GF-D8 (cell line): ENCODE measurements around the gene ZNF615.
A peak's percentile ranks its signal among the peaks of the same experiment; 100 is the strongest.
"Not testable (repeated sequence)": the region's sequence is repeated elsewhere in the genome, so short reads cannot be mapped to it uniquely, and the experiment has no call there.

Experiments
- DNase-seq: peaks from one replicate; lab custom pipeline; 2025; lab: John Stamatoyannopoulos, UW

ZNF615 gene

DNA sequence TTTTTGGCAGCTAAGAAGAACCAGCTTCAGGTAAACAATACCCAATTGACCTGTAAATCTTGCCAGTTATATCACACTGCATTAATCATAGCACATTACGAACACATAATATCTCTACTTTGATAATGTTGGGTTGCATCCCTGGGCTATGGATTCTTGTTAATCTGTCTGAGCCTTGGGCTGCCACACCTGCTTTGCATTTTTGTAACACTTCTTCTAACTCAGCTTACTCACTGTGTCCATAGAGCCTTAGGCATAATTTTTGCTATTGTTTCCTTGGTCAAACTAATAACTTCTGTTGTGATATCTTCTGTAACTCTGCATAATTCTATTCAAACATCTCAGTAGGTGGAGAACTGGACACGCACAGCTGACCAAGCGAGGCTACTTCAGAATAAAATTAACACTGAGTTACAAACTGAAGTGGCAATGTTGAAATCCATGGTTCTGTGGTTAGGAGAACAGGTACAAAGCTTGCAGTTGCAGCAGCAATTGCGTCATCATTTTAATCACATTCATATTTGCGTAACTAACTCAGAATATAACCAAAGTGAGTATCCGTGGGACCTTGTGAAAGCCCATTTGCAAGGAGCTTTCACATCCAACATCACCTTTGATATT, 27.8 kb downstream of the ZNF615 start:
- peak; percentile 39 for DNase-seq

DNA sequence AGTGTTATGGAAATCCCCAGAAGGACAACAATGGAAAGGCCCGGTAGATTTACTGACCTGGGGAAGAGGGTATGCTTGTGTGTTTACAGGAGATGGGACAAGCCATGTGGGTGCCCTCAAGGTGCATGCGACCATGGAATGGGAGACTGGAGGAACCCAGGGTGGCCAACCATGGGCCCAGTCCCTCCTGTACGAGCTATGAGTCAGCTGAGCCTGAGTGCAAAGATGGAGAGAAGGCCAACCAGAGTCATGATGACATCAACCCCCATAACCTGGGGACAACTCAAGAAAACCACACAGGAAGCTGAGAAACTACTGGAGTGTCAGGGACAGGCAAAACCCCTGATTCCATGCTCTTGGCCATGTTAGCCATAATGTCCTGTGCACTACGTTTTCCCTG, 29.1 kb downstream of the ZNF615 start:
- DNase-seq: no peak

DNA sequence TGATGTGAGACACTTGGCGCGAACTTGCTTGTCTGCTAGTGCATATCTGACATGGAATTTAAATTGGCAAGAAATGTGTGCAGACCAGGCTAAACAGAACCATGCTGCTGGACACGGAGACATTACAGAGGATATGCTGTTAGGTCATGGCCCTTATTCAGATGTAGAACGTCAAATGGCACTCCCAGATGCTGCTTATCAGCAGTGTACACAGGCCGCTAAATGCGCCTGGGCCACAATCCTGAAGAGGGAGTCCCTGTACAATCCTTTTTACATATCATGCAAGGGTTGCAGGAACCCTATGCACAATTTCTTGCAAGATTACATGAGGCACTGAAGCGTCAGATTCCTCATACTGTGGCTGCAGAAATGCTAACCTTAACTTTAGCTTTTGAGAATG, 30.7 kb downstream of the ZNF615 start:
- no peak for DNase-seq

- no peak for DNase-seq
Observed at GRCh38 chr19:51976852-51977251, 31.2 kb downstream of the ZNF615 start.

DNA sequence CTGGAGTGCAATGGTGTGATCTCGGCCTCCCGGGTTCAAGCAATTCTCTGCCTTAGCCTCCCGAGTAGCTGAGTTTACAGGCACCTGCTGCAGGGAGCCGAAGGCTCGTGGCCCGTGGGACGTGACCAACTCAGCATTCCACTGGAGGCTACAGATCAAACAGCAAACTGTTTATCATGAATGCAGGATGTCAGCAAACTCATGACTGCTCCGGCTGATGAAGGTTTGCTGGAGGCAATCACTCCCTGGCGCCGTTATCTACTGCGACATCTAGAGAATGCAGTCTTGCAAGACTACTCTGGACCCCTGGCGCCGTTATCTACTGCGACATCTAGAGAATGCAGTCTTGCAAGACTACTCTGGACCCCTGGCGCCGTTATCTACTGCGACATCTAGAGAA, 32.2 kb downstream of the ZNF615 start:
- DNase-seq: not testable (repeated sequence)

GRCh38 chr19:51971624-51972023, 36.4 kb downstream of the ZNF615 start:
- no peak for DNase-seq

DNA sequence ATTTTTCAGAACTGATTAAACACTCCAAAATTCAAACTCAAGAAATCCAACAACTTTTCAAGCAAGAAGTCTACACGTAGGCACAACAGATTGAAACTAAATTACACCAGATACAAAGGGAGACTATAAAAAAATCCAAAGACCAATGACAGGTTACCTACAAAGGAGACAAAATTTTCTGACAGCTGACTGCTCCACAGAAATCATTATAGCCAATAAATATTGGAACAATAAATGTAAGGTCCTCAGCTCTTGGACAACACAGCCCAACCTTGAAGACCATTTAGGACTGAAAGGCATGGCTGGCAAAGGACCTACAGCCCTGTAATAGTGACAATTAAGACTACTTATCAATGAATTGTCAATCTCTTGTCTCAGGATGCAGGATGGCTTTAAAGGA, 37.3 kb downstream of the ZNF615 start:
- DNase-seq: no peak

GRCh38 chr19:51965583-51965982, 42.4 kb downstream of the ZNF615 start:
- DNase-seq: no peak

- peak; percentile 6 for DNase-seq
Observed at GRCh38 chr19:51960621-51961233, 47.3 kb downstream of the ZNF615 start.

- DNase-seq: no peak
Observed at GRCh38 chr19:51959791-51960190, 48.2 kb downstream of the ZNF615 start.

DNA sequence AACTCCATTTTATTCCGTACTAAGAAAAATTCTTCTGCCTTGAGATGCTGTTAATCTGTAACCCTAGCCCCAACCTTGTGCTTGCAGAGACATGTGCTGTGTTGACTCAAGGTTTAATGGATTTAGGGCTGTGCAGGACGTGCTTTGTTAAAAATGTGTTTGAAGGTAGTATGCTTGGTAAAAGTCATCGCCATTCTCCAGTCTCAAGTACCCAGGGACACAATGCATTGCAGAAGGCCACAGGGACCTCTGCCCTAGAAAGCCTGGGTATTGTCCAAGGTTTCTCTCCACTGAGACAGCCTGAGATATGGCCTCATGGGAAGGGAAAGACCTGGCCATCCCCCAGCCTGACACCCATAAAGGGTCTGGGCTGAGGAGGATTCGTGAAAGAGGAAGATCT, 50.2 kb downstream of the ZNF615 start:
- not testable (repeated sequence) for DNase-seq

- DNase-seq: no peak
Observed at GRCh38 chr19:51948975-51949374, 59.0 kb downstream of the ZNF615 start.

GRCh38 chr19:51946602-51947001, 61.4 kb downstream of the ZNF615 start:
- no peak for DNase-seq

DNA sequence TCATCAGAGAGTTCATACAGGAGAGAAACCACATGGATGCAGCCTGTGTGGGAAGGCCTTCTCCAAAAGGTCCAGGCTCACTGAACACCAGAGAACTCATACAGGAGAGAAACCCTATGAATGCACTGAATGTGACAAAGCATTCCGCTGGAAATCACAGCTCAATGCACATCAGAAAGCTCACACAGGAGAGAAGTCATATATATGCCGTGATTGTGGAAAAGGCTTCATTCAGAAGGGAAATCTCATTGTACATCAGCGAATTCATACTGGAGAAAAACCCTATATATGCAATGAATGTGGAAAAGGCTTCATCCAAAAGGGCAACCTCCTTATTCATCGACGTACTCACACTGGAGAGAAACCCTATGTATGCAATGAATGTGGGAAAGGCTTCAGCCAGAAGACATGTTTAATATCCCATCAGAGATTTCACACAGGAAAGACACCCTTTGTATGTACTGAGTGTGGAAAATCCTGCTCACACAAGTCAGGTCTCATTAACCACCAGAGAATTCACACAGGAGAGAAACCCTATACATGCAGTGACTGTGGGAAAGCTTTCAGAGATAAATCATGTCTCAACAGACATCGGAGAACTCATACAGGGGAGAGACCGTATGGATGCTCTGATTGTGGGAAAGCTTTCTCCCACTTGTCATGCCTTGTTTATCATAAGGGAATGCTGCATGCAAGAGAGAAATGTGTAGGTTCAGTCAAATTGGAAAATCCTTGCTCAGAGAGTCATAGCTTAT, 63.0 kb downstream of the ZNF615 start:
- no peak for DNase-seq
